MM.1S (cell line): ENCODE data around the gene SPG21.

Experiments used
- EZH2 ChIP-seq: fragments of 300-600 bp; sonication (generic); optimal IDR thresholded peaks from 2 replicates; pipeline ENCODE3; 2017; ENCODE audit warnings: low read depth, mild to moderate bottlenecking, antibody characterized with exemption, low read length, mixed read lengths
- TF ChIP-seq, protein P1 (sequence below): fragments of 300-600 bp; sonication (generic); IDR thresholded peaks from 2 replicates; pipeline ENCODE4 v1.5.1; 2016; ENCODE audit warnings: antibody characterized with exemption, low read length, mixed read lengths

DNA sequence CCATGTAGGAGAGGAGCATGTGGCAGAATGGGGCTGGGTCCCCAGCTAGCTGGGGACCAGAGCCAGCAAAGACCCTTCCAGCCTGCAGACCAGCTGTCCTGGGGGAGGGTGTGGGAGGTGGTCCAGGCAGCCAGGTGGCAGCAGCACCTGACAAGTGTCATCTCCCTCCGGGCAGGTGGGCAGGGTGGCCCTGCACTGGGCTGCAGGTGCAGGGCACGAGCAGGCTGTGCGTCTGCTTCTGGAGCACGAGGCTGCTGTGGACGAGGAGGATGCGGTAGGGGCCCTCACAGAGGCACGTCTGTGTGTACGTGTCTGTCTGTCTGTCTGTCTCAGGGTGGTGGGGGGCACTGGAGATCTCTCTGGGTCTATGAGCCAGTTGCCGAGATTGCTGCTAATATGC lies 72.5 kb downstream of the SPG21 start:
- TF ChIP-seq, protein P1, sequence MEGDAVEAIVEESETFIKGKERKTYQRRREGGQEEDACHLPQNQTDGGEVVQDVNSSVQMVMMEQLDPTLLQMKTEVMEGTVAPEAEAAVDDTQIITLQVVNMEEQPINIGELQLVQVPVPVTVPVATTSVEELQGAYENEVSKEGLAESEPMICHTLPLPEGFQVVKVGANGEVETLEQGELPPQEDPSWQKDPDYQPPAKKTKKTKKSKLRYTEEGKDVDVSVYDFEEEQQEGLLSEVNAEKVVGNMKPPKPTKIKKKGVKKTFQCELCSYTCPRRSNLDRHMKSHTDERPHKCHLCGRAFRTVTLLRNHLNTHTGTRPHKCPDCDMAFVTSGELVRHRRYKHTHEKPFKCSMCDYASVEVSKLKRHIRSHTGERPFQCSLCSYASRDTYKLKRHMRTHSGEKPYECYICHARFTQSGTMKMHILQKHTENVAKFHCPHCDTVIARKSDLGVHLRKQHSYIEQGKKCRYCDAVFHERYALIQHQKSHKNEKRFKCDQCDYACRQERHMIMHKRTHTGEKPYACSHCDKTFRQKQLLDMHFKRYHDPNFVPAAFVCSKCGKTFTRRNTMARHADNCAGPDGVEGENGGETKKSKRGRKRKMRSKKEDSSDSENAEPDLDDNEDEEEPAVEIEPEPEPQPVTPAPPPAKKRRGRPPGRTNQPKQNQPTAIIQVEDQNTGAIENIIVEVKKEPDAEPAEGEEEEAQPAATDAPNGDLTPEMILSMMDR: no peak
- no peak for TF ChIP-seq EZH2
